GM18505 (cell line): ENCODE results near the gene DPH5.

Experiments
- ATAC-seq: cut with Tn5 transposase; IDR thresholded peaks from one replicate; pipeline ENCODE4 v1.9.1; 2021; ENCODE audit not compliant: unreplicated experiment
- POLR2A ChIP-seq: IDR thresholded peaks from 4 replicates; pipeline ENCODE4 v1.6.1; 2011; ENCODE audit warnings: borderline replicate concordance; ENCODE audit not compliant: insufficient read depth, insufficient read length; ENCODE audit errors: extremely low read depth

Gene DPH5

GRCh38 chr1:100943533-100943932, 82.1 kb downstream of the DPH5 start:
- TF ChIP-seq POLR2A, result no peak
- no peak for ATAC-seq

GRCh38 chr1:100942304-100943046, 83.1 kb downstream of the DPH5 start:
- no peak for TF ChIP-seq POLR2A
- no peak for ATAC-seq

- ATAC-seq, result no peak
- no peak for TF ChIP-seq POLR2A
Observed at GRCh38 chr1:100941580-100942216, 83.9 kb downstream of the DPH5 start.

- no peak for ATAC-seq
- TF ChIP-seq POLR2A, result no peak
Observed at GRCh38 chr1:100941098-100941527, 84.5 kb downstream of the DPH5 start.
